WERI-Rb-1 (cell line): Measurements from ENCODE around the gene SEC14L6.
"Not testable (repeated sequence)": the region's sequence is repeated elsewhere in the genome, so short reads cannot be mapped to it uniquely, and the experiment has no call there.

Experiments
- DNase-seq: peaks from one replicate; pipeline ENCODE4 v3.0.0-alpha.2; 2020
- H3K27ac ChIP-seq: fragments of 250-450 bp; sonication (Bioruptor Pico); 2 replicates; pipeline ENCODE4 v1.5.1; 2020; ENCODE audit warnings: mild to moderate bottlenecking, moderate library complexity
- H3K27me3 ChIP-seq: fragments of 250-450 bp; sonication (Bioruptor Pico); 2 replicates; pipeline ENCODE4 v1.5.1; 2021; ENCODE audit warnings: mild to moderate bottlenecking, low read depth, moderate library complexity; ENCODE audit not compliant: insufficient read depth, severe bottlenecking
- H3K36me3 ChIP-seq: fragments of 250-450 bp; sonication (Bioruptor Pico); 2 replicates; pipeline ENCODE4 v1.5.1; 2020; ENCODE audit warnings: mild to moderate bottlenecking, moderate library complexity
- H3K4me3 ChIP-seq: 2 replicates; pipeline ENCODE4 v1.5.1; 2011; ENCODE audit warnings: low read depth, mild to moderate bottlenecking, control low read depth, low read length
- H3K9me3 ChIP-seq: fragments of 250-450 bp; sonication (Bioruptor Pico); 2 replicates; pipeline ENCODE4 v1.5.1; 2021; ENCODE audit warnings: mild to moderate bottlenecking, moderate library complexity; ENCODE audit not compliant: severe bottlenecking
- CTCF ChIP-seq: IDR thresholded peaks from 2 replicates; pipeline ENCODE4 v1.5.1; 2011; ENCODE audit warnings: low read depth, mild to moderate bottlenecking, control low read depth, inconsistent platforms, low read length

Gene SEC14L6

GRCh38 chr22:30546616-30547015, at the start of gene SEC14L6:
TSS of gene SEC14L6 (minus strand) at chr22:30546741. CDS start at chr22:30546682, 59 bp downstream.
- Histone ChIP-seq H3K27me3 (no peaks in the 10 kb centered on the region), H3K4me3 (no peak within 1 kb of the TSS), H3K36me3 (no peaks in the 10 kb centered on the region), H3K27ac (no peak within 1 kb of the TSS), H3K9me3 (no peaks in the 10 kb centered on the region)
- no peak for TF ChIP-seq CTCF
- no peak for DNase-seq

GRCh38 chr22:30596199-30596598, 49.7 kb upstream of the SEC14L6 start:
- no peak overlapping the region for H3K4me3 ChIP-seq
- no peak for DNase-seq
- H3K27ac ChIP-seq: no peak overlapping the region
- no peaks in the 10 kb centered on the region for H3K9me3 ChIP-seq
- no peaks in the 10 kb centered on the region for H3K27me3 ChIP-seq
- H3K36me3 ChIP-seq: no peaks in the 10 kb centered on the region
- no peak for TF ChIP-seq CTCF

GRCh38 chr22:30592360-30592713, 45.8 kb upstream of the SEC14L6 start:
- H3K27ac ChIP-seq, H3K4me3 ChIP-seq, DNase-seq, H3K27me3 ChIP-seq, H3K9me3 ChIP-seq: not testable (repeated sequence)
- peaks cover 16% of the 10 kb centered on the region for H3K36me3 ChIP-seq

GRCh38 chr22:30591588-30592359, 45.2 kb upstream of the SEC14L6 start, which contains the start of gene PES1:
TSS of gene PES1 (minus strand) at chr22:30591910. CDS start at chr22:30591833, 77 bp downstream.
- Histone ChIP-seq H3K4me3 (peak within 1 kb of the TSS; percentile 80), H3K27ac (peak within 1 kb of the TSS; percentile 95), H3K27me3 (no peaks in the 10 kb centered on the region), H3K9me3 (no peaks in the 10 kb centered on the region), H3K36me3 (peaks cover 21% of the 10 kb centered on the region)
- peak; percentile 97 for DNase-seq
- no peak for TF ChIP-seq CTCF

- no peak for TF ChIP-seq CTCF
- DNase-seq: no peak
- peak overlapping the region; percentile 80 for H3K4me3 ChIP-seq
- no peaks in the 10 kb centered on the region for H3K27me3 ChIP-seq
- H3K27ac ChIP-seq: peak overlapping the region; percentile 95
- H3K36me3 ChIP-seq: peaks cover 27% of the 10 kb centered on the region
- no peaks in the 10 kb centered on the region for H3K9me3 ChIP-seq
Observed at GRCh38 chr22:30591191-30591587, 44.6 kb upstream of the SEC14L6 start.

- Histone ChIP-seq H3K9me3 (no peaks in the 10 kb centered on the region), H3K36me3 (peaks cover 65% of the 10 kb centered on the region), H3K27me3 (no peaks in the 10 kb centered on the region), H3K27ac (no peak overlapping the region), H3K4me3 (no peak overlapping the region)
- TF ChIP-seq CTCF: no peak
- DNase-seq: no peak
Observed at GRCh38 chr22:30586414-30586813, 39.9 kb upstream of the SEC14L6 start.
